ENCODE data around the gene SV2A. TPM values are rescaled to one million over a fixed set of nuclear protein-coding genes. Genes with fewer than 3 reads are reported as not detected.

SV2A gene
- total RNA-seq, 2 experiments from 2014 or later, result 1.0 to 1.9 TPM

DNA sequence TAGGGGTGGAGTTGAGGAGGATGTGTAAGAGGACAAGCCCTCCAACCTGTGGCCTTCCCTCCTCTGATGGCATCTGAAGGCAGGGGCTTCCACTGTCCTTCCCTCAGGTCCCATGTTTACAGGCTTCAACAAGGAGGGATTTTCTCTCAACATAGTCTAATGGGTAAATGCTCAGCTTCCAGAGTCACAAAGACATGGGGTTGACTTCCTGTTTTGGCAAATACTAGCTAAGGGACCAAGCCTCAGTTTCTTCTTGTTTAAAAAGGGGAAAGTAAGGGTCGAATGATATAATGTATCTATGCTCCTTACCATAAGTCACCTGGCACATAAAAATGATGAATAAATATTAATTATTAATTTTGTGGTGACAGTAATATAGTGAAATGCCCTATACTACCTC lies 3.1 kb downstream of the SV2A start:
- intact Hi-C loops (cut with micrococcal nuclease; ENCODE audit: unreplicated experiment), result no loop called here

DNA sequence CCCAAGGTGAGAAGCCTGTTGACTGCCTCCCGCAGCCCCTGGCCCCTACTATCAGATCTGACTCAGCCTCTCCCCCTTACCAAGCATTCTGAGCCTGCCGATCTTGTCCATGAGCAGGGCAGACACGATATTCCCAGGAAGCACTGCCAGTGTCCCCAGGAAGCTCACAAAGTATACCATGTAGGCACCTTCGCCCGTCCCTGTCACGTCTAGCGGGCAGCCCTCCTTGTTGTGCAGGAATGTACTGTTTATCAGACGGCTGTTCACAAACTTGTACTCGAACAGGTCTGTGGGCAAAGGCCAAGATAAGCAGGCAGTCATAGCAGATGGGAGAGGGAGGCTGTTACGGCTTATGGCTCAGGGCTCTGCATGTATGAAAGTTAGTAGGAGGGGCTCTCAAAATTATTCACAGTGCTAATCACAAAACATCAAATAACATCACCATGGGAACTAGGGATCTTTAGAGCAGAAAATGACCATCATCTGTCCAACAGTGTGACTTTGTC lies 11.0 kb downstream of the SV2A start:
- Histone ChIP-seq H3K36me3 (ENCODE audit: insufficient read depth, low read length) (no peaks in the 10 kb centered on the region), H3K79me2 (ENCODE audit: insufficient read depth, low read depth, low read length) (no peaks in the 10 kb centered on the region), H3K27ac (ENCODE audit: low read depth, low read length, poor library complexity, severe bottlenecking) (no peak overlapping the region), H3K9me2 (ENCODE audit: insufficient read depth, low read length) (no peaks in the 10 kb centered on the region), H3K4me2 (ENCODE audit: low read length) (no peak overlapping the region), H3K4me1 (ENCODE audit: insufficient read depth, low read length, poor library complexity, severe bottlenecking) (no peaks in the 10 kb centered on the region), H3K9me3 (ENCODE audit: low read length) (no peaks in the 10 kb centered on the region), H4K20me1 (ENCODE audit: insufficient read depth, low read length) (no peaks in the 10 kb centered on the region), H3K4me3 (ENCODE audit: low read depth, low read length, poor library complexity, severe bottlenecking) (no peak overlapping the region), H2AFZ (ENCODE audit: low read length) (no peak overlapping the region)
- no peak for TF ChIP-seq CTCF (conservative IDR thresholded peaks at IDR 0.05; ENCODE audit: low read length)
- no peak for TF ChIP-seq EZH2phosphoT487 (IDR thresholded peaks at IDR 0.05; ENCODE audit: borderline replicate concordance, low read depth, low read length)
- ChIA-PET CTCF (ENCODE audit: unreplicated experiment) (no interaction called here), POLR2A (no interaction called here)
- no peak for DNase-seq (ENCODE audit: low spot score)
- BruUV-seq (replicated peaks), result no TSS peak
- intact Hi-C loops (cut with micrococcal nuclease; ENCODE audit: unreplicated experiment), result loop anchor here (2.0 kb wide), 1 partner anchor 14 kb away; no protein-coding TSS in a partner anchor

More for the DNA sequence above, 3.1 kb downstream of the SV2A start:
- Histone ChIP-seq H4K20me1 (ENCODE audit: insufficient read depth, low read length) (no peaks in the 10 kb centered on the region), H3K36me3 (ENCODE audit: insufficient read depth, low read length) (no peaks in the 10 kb centered on the region), H3K4me1 (ENCODE audit: insufficient read depth, low read length, poor library complexity, severe bottlenecking) (peaks cover 15% of the 10 kb centered on the region), H3K9me3 (ENCODE audit: low read length) (no peaks in the 10 kb centered on the region), H3K9me2 (ENCODE audit: insufficient read depth, low read length) (no peaks in the 10 kb centered on the region), H3K4me2 (ENCODE audit: low read length) (no peak overlapping the region), H3K27ac (ENCODE audit: low read depth, low read length, poor library complexity, severe bottlenecking) (no peak overlapping the region), H2AFZ (ENCODE audit: low read length) (no peak overlapping the region), H3K79me2 (ENCODE audit: insufficient read depth, low read depth, low read length) (no peaks in the 10 kb centered on the region), H3K4me3 (ENCODE audit: low read depth, low read length, poor library complexity, severe bottlenecking) (no peak overlapping the region)
- ChIA-PET POLR2A (no interaction called here), CTCF (ENCODE audit: unreplicated experiment) (no interaction called here)
- BruUV-seq (replicated peaks), result no TSS peak
- DNase-seq (ENCODE audit: low spot score), result no peak
- TF ChIP-seq EZH2phosphoT487 (IDR thresholded peaks at IDR 0.05; ENCODE audit: borderline replicate concordance, low read depth, low read length), result no peak
- no peak for TF ChIP-seq CTCF (conservative IDR thresholded peaks at IDR 0.05; ENCODE audit: low read length)

GRCh38 chr1:149903836-149904491 lies 13.7 kb downstream of the SV2A start:
- DNase-seq (ENCODE audit: low spot score), result no peak
- Histone ChIP-seq H4K20me1 (ENCODE audit: insufficient read depth, low read length) (no peaks in the 10 kb centered on the region), H3K27ac (ENCODE audit: low read depth, low read length, poor library complexity, severe bottlenecking) (no peak overlapping the region), H3K36me3 (ENCODE audit: insufficient read depth, low read length) (no peaks in the 10 kb centered on the region), H3K4me3 (ENCODE audit: low read depth, low read length, poor library complexity, severe bottlenecking) (no peak overlapping the region), H3K9me2 (ENCODE audit: insufficient read depth, low read length) (no peaks in the 10 kb centered on the region), H3K4me1 (ENCODE audit: insufficient read depth, low read length, poor library complexity, severe bottlenecking) (peaks cover 8% of the 10 kb centered on the region), H3K4me2 (ENCODE audit: low read length) (no peak overlapping the region), H2AFZ (ENCODE audit: low read length) (no peak overlapping the region), H3K9me3 (ENCODE audit: low read length) (no peaks in the 10 kb centered on the region), H3K79me2 (ENCODE audit: insufficient read depth, low read depth, low read length) (no peaks in the 10 kb centered on the region)
- intact Hi-C loops (cut with micrococcal nuclease; ENCODE audit: unreplicated experiment), result no loop called here
- POLR2A ChIA-PET, result interaction anchor here (0.8 kb wide), 2 partner anchors 12 to 16 kb away, joined by 3 read pairs; a partner anchor contains a TSS
- TF ChIP-seq CTCF (conservative IDR thresholded peaks at IDR 0.05; ENCODE audit: low read length), result no peak
- TF ChIP-seq EZH2phosphoT487 (IDR thresholded peaks at IDR 0.05; ENCODE audit: borderline replicate concordance, low read depth, low read length), result no peak
- CTCF ChIA-PET (ENCODE audit: unreplicated experiment), result no interaction called here
- BruUV-seq (replicated peaks), result no TSS peak

Measured in OCI-LY7 (cell line).